OCI-LY1 (cell line): ENCODE measurements around the gene TTC21A.

Experiments
- EZH2 ChIP-seq: fragments of 200-600 bp; sonication (generic), shearing (Covaris generic); IDR thresholded peaks from 2 replicates; pipeline ENCODE4 v1.8.0; 2017; ENCODE audit warnings: borderline replicate concordance, mixed run types, mild to moderate bottlenecking, antibody characterized with exemption, low read length, moderate library complexity, mixed read lengths
- TF ChIP-seq, protein P1 (sequence below): fragments of 200-600 bp; sonication (generic), shearing (Covaris generic); IDR thresholded peaks from 2 replicates; pipeline ENCODE4 v1.5.1; 2017; ENCODE audit warnings: mild to moderate bottlenecking, antibody characterized with exemption, low read length, moderate library complexity, mixed read lengths

- TF ChIP-seq EZH2: no peak
- TF ChIP-seq, protein P1, sequence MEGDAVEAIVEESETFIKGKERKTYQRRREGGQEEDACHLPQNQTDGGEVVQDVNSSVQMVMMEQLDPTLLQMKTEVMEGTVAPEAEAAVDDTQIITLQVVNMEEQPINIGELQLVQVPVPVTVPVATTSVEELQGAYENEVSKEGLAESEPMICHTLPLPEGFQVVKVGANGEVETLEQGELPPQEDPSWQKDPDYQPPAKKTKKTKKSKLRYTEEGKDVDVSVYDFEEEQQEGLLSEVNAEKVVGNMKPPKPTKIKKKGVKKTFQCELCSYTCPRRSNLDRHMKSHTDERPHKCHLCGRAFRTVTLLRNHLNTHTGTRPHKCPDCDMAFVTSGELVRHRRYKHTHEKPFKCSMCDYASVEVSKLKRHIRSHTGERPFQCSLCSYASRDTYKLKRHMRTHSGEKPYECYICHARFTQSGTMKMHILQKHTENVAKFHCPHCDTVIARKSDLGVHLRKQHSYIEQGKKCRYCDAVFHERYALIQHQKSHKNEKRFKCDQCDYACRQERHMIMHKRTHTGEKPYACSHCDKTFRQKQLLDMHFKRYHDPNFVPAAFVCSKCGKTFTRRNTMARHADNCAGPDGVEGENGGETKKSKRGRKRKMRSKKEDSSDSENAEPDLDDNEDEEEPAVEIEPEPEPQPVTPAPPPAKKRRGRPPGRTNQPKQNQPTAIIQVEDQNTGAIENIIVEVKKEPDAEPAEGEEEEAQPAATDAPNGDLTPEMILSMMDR: no peak
Measured at GRCh38 chr3:39095778-39096177, 11.7 kb upstream of the TTC21A start.
